GM18951 (cell line): ENCODE results near the gene ADAMTSL5.

Experiments
- POLR2A ChIP-seq: IDR thresholded peaks from 4 replicates; pipeline ENCODE4 v1.6.1; 2011; ENCODE audit warnings: mild to moderate bottlenecking; ENCODE audit not compliant: insufficient read length, insufficient read depth; ENCODE audit errors: extremely low read depth
- in situ Hi-C: fragments of 300-500 bp; cut with MboI; formaldehyde crosslinking; loops from one replicate; pipeline ENCODE4 v1.12.0; 2022; ENCODE audit warnings: low sequenced_read_pairs, mixed read lengths, inconsistent platforms; ENCODE audit not compliant: unreplicated experiment

The ADAMTSL5 gene

GRCh38 chr19:1512671-1513498 is at the start of gene ADAMTSL5:
TSS of gene ADAMTSL5 (minus strand) at chr19:1513019. CDS start at chr19:1510943, 2,076 bp downstream.
- in situ Hi-C loops = no loop called here
- peak; percentile 41 for TF ChIP-seq POLR2A

GRCh38 chr19:1561236-1561842 is 48.5 kb upstream of the ADAMTSL5 start:
- no peak for TF ChIP-seq POLR2A
- in situ Hi-C loops = no loop called here

GRCh38 chr19:1560286-1560882 is 47.6 kb upstream of the ADAMTSL5 start:
- no peak for TF ChIP-seq POLR2A
- in situ Hi-C loops = no loop called here

GRCh38 chr19:1558552-1558951 is 45.7 kb upstream of the ADAMTSL5 start:
- in situ Hi-C loops = no loop called here
- no peak for TF ChIP-seq POLR2A

- in situ Hi-C loops = no loop called here
- no peak for TF ChIP-seq POLR2A
Observed at GRCh38 chr19:1556390-1557070, 43.7 kb upstream of the ADAMTSL5 start.

- TF ChIP-seq POLR2A = no peak
- in situ Hi-C loops = no loop called here
Observed at GRCh38 chr19:1555487-1556389, 42.9 kb upstream of the ADAMTSL5 start.

GRCh38 chr19:1554968-1555367 is 42.1 kb upstream of the ADAMTSL5 start:
- in situ Hi-C loops = no loop called here
- no peak for TF ChIP-seq POLR2A

- in situ Hi-C loops = no loop called here
- no peak for TF ChIP-seq POLR2A
Observed at GRCh38 chr19:1553415-1553814, 40.6 kb upstream of the ADAMTSL5 start.

GRCh38 chr19:1551068-1552040 is 38.5 kb upstream of the ADAMTSL5 start:
- in situ Hi-C loops = no loop called here
- TF ChIP-seq POLR2A = no peak

- no peak for TF ChIP-seq POLR2A
- in situ Hi-C loops = loop anchor here (25.0 kb wide), 1 partner anchor 238 kb away; no protein-coding TSS in a partner anchor
Observed at GRCh38 chr19:1549332-1549945, 36.6 kb upstream of the ADAMTSL5 start.
